ENCODE measurements around the gene IKZF3.

- no peak for TF ChIP-seq CTCF (IDR thresholded peaks at IDR 0.05; ENCODE audit: insufficient read depth, low read depth, low read length)
- no peak for TF ChIP-seq EZH2 (IDR thresholded peaks at IDR 0.05; ENCODE audit: insufficient read depth, low read length)
Observed at GRCh38 chr17:39836117-39836516, 28.0 kb downstream of the IKZF3 start.
